D721Med (cell line): ENCODE measurements around the gene AOAH.

Experiments
- DNase-seq: peaks from one replicate; pipeline ENCODE4 v3.0.0; 2011; ENCODE audit warnings: low spot score; ENCODE audit not compliant: insufficient read length
- FAIRE-seq: peaks from 2 replicates; lab custom pipeline; 2011; peaks lifted over from hg19 to GRCh38; lab: Jason Lieb, UNC
- CTCF ChIP-seq: IDR thresholded peaks from 2 replicates; pipeline ENCODE4 v1.5.1; 2012; ENCODE audit warnings: mild to moderate bottlenecking, control low read depth; ENCODE audit not compliant: insufficient read depth; ENCODE audit errors: missing control alignments

Gene AOAH

GRCh38 chr7:36658335-36659171 is 65.7 kb downstream of the AOAH start:
- no peak for TF ChIP-seq CTCF
- no peak for FAIRE-seq

GRCh38 chr7:36657036-36657660 is 67.1 kb downstream of the AOAH start:
- FAIRE-seq: no peak
- no peak for TF ChIP-seq CTCF
- DNase-seq: no peak

More at GRCh38 chr7:36658335-36659171, 65.7 kb downstream of the AOAH start:
- DNase-seq: no peak

- FAIRE-seq (no peak), DNase-seq (no peak)
- no peak for TF ChIP-seq CTCF
Measured at GRCh38 chr7:36654436-36654835, 69.9 kb downstream of the AOAH start.

GRCh38 chr7:36653663-36654355 is 70.5 kb downstream of the AOAH start:
- no peak for FAIRE-seq
- no peak for DNase-seq
- TF ChIP-seq CTCF: no peak

GRCh38 chr7:36653008-36653662 is 71.2 kb downstream of the AOAH start:
- no peak for TF ChIP-seq CTCF
- no peak for FAIRE-seq
- DNase-seq: no peak

GRCh38 chr7:36652431-36652830 is 71.9 kb downstream of the AOAH start:
- TF ChIP-seq CTCF: no peak
- DNase-seq: no peak
- FAIRE-seq: no peak
